HepG2 (cell line): ENCODE data around the gene WDHD1. TPM values are rescaled to one million over a fixed set of nuclear protein-coding genes. Genes with fewer than 3 reads are reported as not detected.
A peak's percentile ranks its signal among the peaks of the same experiment; 100 is the strongest.

Experiments used
- DRAP1 ChIP-seq: IDR thresholded peaks from 2 replicates; pipeline ENCODE4 v1.6.1; 2016; ENCODE audit warnings: missing genetic modification reagents, missing compliant biosample characterization
- KAT2B ChIP-seq: fragments of 150-350 bp; IDR thresholded peaks from 2 replicates; pipeline ENCODE4 v1.6.1; 2014; ENCODE audit warnings: low read depth, low read length, borderline replicate concordance
- LRRFIP1 ChIP-seq: sonication (generic); formaldehyde crosslinking; conservative IDR thresholded peaks from 2 replicates; pipeline ENCODE4 v1.4.0; 2020; ENCODE audit warnings: missing genetic modification reagents
- PAXIP1 ChIP-seq: sonication (generic); formaldehyde crosslinking; conservative IDR thresholded peaks from 2 replicates; pipeline ENCODE4 v1.4.0; 2020; ENCODE audit warnings: mild to moderate bottlenecking, missing genetic modification reagents, moderate library complexity
- PCBP1 ChIP-seq: fragments of 200-400 bp; formaldehyde crosslinking; IDR thresholded peaks from 2 replicates; pipeline ENCODE4 v1.6.1; 2017; ENCODE audit warnings: mild to moderate bottlenecking, low read depth, low read length, borderline replicate concordance
- PHF8 ChIP-seq: sonication (generic); formaldehyde crosslinking; IDR thresholded peaks from 2 replicates; pipeline ENCODE4 v1.5.0; 2020; ENCODE audit warnings: missing genetic modification reagents
- RFX3 ChIP-seq: IDR thresholded peaks from 2 replicates; pipeline ENCODE4 v1.6.1; 2016; ENCODE audit warnings: missing biosample characterization, missing genetic modification reagents
- SNAI1 ChIP-seq: sonication (generic); formaldehyde crosslinking; IDR thresholded peaks from 2 replicates; pipeline ENCODE4 v1.5.0; 2020; ENCODE audit warnings: mild to moderate bottlenecking, missing genetic modification reagents, borderline replicate concordance
- TRAFD1 ChIP-seq: sonication (generic); formaldehyde crosslinking; IDR thresholded peaks from 2 replicates; pipeline ENCODE4 v1.5.1; 2020; ENCODE audit warnings: missing genetic modification reagents, mild to moderate bottlenecking, borderline replicate concordance
- ZBTB34 ChIP-seq: sonication (generic); formaldehyde crosslinking; IDR thresholded peaks from 2 replicates; pipeline ENCODE4 v1.8.0; 2022; ENCODE audit warnings: mild to moderate bottlenecking, missing genetic modification reagents
- ZBTB42 ChIP-seq: sonication (generic); formaldehyde crosslinking; IDR thresholded peaks from 2 replicates; pipeline ENCODE4 v1.5.0; 2020; ENCODE audit warnings: mild to moderate bottlenecking, missing genetic modification reagents
- ZNF235 ChIP-seq: sonication (generic); formaldehyde crosslinking; IDR thresholded peaks from 2 replicates; pipeline ENCODE4 v1.8.1; 2023; ENCODE audit warnings: mild to moderate bottlenecking, missing genetic modification reagents, borderline replicate concordance
- ZNF274 ChIP-seq: sonication (generic); formaldehyde crosslinking; IDR thresholded peaks from 2 replicates; pipeline ENCODE4 v1.5.1; 2020; ENCODE audit warnings: mild to moderate bottlenecking, missing genetic modification reagents
- ZNF460 ChIP-seq: sonication (generic); formaldehyde crosslinking; IDR thresholded peaks from 2 replicates; pipeline ENCODE4 v1.5.1; 2020; ENCODE audit warnings: missing genetic modification reagents, mild to moderate bottlenecking, borderline replicate concordance
- ZNF503 ChIP-seq: sonication (generic); formaldehyde crosslinking; IDR thresholded peaks from 2 replicates; pipeline ENCODE4 v1.4.0; 2020; ENCODE audit warnings: missing genetic modification reagents
- ZNF562 ChIP-seq: sonication (generic); formaldehyde crosslinking; IDR thresholded peaks from 2 replicates; pipeline ENCODE4 v1.8.0; 2022; ENCODE audit warnings: missing genetic modification reagents, borderline replicate concordance
- polyA plus RNA-seq, 8 experiments: library from polyadenylated mRNA; depleted of rRNA in 3 of 8; stranded (reverse) in 7 of 8; unstranded in 1 of 8; fragments of >200 nt; fragmentation: Illumina TruSeq in 4 of 8; extraction: Trizol in 4 of 8; gene quantifications; 2 replicates each; pipeline versions ENCODE4 v1.2.1 to v1.2.3, GENCODE V29; 2011 to 2016; ENCODE audit warnings: low read depth in 4 of 8, missing spikeins in 1 of 8, mixed read lengths in 1 of 8; ENCODE audit not compliant: insufficient read depth in 1 of 8
- total RNA-seq, 5 experiments: library from RNA; depleted of rRNA; stranded (reverse); fragments of >200 nt; fragmentation: Illumina TruSeq; extraction: Trizol; gene quantifications; 2 replicates each; pipeline ENCODE4 v1.2.3, GENCODE V29; 2016; ENCODE audit warnings: low read depth in 1 of 5

WDHD1 gene
- total and polyA plus RNA-seq, 2 of the 13 experiments (the other 11 are each of a cell fraction or from before 2014, with no cell fraction given): 5.5 to 27.5 TPM

- peak; percentile 37; the same call in 1 of the 2 replicates for TF ChIP-seq PAXIP1 (CRISPR knock-in tag)
- no peak for TF ChIP-seq ZBTB34 (CRISPR knock-in tag)
- no peak for TF ChIP-seq LRRFIP1 (CRISPR knock-in tag)
- TF ChIP-seq DRAP1 (CRISPR knock-in tag): peak; percentile 63; the same call in 1 of the 2 replicates
- TF ChIP-seq ZNF274 (CRISPR knock-in tag): peak; percentile 58; the same call in 1 of the 2 replicates
- TF ChIP-seq RFX3 (CRISPR knock-in tag): peak; percentile 44; the same call in 1 of the 2 replicates
- peak; percentile 86 for TF ChIP-seq PHF8 (CRISPR knock-in tag)
- TF ChIP-seq ZNF235 (CRISPR knock-in tag): no peak
- TF ChIP-seq ZNF460 (CRISPR knock-in tag): no peak
- no peak; the same call in 1 of the 2 replicates for TF ChIP-seq ZNF503
- TF ChIP-seq SNAI1 (CRISPR knock-in tag): no peak
- peak; percentile 93; the same call in 1 of the 2 replicates for TF ChIP-seq PCBP1
- no peak for TF ChIP-seq TRAFD1
- no peak for TF ChIP-seq KAT2B
- TF ChIP-seq ZNF562: no peak
- no peak for TF ChIP-seq ZBTB42
Measured at GRCh38 chr14:55026793-55027561, at the start of gene WDHD1, which contains the start of gene SOCS4 (continued).
